Measurements from ENCODE around the gene LIPF.
A peak's percentile ranks its signal among the peaks of the same experiment; 100 is the strongest.
"Not testable (repeated sequence)": the region's sequence is repeated elsewhere in the genome, so short reads cannot be mapped to it uniquely, and the experiment has no call there.

LIPF gene

DNA sequence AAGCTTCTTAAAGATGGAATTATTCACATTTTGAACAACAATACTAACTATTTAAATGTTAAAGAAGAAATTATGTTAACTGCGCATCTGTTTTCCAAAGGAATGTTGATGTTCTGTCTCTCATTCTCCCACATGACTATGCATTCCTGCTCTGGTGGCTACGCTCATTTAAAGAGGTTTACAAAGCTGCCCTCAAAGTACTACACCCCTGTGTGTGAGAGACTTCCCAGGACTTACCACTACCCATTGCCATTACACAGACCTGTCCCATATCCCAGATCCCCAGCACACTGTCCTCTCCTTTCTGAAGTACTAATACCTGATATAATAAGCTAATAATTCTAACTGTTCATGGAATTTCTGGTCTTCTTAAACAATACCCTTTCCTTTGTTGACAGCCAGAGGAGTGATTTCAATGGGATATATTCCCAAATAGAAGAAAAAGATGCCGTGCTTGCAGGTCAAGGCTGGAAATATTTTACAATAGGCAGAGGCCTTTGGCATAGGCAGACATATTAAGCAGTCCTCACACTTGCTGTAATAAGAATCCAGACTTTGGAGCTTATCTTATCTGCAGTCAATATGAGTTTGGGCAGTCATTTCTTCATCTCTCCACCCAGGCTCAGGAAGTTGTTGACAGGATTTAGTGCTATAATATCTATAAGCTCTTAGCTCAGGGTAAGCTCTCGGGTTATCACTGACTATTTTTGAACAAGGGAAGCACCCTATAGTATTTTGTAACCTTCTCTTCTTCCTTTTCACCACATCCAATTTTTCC, 12.2 kb downstream of the LIPF start:
- DNase-seq (ENCODE audit: low spot score) = no peak

DNA sequence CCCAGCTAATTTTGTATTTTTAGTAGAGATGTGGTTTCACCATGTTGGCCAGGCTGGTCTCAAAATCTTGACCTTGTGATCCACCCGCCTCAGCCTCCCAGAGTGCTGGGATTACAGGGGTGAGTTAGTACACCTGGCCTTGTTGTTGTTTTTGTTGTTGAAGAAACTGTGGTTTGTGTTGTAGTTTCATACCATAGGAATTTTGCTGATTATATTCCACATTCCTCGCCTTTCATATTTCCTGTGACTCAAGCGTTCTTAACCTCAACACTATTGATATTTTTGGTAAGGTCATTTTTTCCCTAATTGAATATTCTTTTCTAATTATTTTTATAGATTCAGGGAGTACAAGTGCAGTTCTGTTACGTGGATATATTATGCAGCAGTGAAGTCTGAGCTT, 16.7 kb downstream of the LIPF start:
- no peak for DNase-seq (ENCODE audit: low spot score)

DNA sequence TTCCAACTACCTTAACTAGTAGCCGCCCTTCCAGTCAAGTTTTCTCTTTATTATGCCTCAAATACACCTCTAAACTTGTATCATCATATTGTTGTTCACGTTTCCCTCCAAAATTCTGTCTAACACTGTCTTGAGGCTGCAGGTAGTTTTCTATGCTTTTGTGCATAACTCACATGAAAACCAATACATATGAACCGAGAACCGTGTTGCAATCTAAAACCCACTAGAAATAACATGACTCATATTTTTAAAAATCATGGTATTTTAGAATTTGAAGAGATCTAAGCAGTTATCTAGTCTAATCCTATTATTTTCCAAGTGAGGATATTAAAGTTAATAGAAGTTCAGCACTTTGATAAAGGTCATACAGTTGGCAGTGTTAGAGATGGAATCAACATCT, 18.2 kb downstream of the LIPF start:
- DNase-seq (ENCODE audit: low spot score) = no peak

DNA sequence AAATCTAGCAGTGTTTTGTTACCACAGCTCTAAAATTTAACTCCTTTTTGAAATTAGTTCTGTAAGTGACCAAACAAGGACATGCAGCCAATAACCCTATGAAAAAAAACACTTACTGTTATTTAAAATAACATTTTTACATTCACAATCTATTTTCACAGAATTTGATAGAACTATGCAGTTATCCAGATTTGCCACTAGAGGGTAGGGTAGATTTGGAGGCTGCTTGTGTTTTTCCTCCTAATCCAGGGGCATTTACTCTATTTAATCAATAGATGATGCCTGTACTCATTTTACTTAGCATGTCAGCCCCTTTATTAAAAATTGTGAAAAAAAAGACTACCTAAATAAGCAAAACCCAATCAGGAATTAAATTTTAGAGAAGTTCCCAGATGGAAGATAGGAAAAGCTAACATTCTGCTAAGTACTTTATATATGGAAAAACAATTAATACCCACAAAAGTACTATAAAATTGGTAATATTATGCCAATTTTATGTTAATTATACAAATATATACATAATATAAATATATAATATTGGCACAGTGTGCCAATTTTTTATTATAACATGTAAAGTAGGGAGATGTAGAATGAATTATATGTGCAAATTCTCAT, 23.7 kb downstream of the LIPF start:
- DNase-seq (ENCODE audit: low spot score) = no peak

DNA sequence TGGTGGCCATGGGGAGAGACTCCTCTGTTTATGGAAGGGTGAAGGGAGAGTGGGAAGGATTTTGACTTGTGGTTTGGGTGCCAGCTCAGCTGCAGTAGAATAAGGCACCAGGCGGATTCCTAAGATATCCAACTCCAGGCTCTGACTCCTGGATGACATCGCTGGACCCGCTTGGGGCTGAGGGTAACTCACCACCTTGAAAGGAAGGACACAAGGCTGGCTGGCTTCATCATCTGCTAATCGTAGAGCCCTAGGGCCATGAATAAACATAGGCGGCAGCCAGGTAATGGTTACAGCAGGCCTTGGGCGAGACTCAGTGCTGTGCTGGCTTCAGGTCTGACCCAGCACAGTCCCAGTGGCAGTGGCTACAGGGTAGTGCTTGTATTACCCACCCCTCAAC, 25.1 kb downstream of the LIPF start:
- DNase-seq (ENCODE audit: low spot score) = no peak

DNA sequence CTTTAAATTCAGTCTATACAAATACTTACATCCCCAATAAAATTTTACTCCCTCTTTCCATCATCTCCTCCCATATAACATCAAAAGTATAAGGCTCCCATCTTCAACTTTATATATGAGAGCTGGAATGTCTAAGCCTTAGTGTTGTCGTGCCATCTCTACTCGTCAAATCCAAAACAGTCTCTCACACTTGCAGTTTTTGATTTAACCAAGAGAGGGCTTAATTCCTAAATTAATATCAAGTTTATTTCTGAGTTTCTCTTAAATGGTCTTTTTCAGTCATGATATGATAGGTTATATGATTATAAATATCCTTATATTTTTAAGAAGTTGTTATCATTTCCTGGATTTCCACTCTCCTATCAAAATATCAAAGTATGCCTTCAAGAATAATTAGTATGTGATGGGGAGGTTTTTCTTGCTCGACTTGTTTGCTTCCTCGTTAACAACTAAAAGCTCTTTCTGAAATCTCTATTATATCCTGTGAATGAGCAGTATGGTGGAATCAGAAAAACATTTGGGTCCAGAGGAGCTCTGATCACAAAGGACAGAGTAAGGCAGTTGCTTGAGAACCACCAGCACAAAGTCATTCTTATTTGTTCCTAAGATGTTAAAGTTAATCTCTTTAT, 29.3 kb downstream of the LIPF start:
- DNase-seq (ENCODE audit: low spot score) = no peak

DNA sequence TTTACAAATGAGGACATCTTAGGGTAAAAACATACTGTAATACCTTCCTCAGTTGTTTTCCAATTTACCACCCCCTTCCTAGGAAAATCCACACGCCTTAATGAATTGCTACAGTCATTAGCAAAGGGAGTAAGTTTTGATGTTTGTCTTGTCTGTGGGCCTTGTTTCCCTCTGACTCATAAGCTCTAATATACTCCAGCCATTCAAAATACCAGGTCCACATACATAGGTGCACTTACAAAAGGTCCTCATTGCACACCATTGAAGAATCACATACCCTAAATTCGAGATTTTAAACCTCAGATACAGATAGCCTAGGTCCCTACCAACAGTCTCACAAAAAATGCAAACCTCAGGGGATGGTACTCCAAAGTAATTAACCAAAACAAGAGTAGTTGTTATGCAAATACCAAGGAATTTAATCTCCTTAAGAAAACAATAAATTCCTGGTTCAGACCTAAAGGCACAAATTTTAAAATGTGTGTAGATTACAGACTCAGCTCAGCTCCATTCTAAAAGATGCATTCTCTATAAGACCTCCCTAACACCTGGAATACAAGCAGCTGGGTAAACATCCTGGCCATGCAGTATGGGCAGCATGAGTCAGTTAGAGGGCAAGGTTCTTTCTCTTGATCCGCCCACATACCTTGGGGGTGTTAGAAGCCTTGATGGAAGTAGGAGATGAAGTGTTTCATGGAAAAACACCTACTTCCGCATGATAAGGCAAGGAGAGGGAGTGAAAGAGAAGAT, 38.8 kb downstream of the LIPF start:
- DNase-seq (ENCODE audit: low spot score) = no peak

DNA sequence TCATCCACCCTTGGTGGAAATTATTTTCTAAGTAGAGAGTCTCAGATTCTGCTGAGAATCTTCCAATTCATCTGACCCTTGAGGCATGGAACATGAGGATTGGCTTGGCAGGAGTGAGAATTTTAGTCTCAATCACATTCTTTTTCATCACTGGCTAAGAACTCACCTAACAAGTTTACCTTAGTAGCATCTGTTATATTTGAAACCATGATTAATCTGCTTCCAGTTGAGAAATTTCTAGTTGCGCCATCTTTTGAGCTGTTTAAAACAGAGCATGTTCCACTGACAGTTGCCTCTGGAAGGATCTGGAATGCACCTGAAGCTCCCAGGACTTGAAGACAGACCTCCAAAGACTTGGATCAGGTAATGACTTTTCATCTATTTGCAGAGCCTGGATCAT, 41.7 kb downstream of the LIPF start, which contains the start of gene LIPK:
LIPK (plus strand) TSS at position 292 of the 400 bp plus-strand sequence. CDS start 18,295 bp downstream, outside the sequence.
- no peak for DNase-seq (ENCODE audit: low spot score)

DNA sequence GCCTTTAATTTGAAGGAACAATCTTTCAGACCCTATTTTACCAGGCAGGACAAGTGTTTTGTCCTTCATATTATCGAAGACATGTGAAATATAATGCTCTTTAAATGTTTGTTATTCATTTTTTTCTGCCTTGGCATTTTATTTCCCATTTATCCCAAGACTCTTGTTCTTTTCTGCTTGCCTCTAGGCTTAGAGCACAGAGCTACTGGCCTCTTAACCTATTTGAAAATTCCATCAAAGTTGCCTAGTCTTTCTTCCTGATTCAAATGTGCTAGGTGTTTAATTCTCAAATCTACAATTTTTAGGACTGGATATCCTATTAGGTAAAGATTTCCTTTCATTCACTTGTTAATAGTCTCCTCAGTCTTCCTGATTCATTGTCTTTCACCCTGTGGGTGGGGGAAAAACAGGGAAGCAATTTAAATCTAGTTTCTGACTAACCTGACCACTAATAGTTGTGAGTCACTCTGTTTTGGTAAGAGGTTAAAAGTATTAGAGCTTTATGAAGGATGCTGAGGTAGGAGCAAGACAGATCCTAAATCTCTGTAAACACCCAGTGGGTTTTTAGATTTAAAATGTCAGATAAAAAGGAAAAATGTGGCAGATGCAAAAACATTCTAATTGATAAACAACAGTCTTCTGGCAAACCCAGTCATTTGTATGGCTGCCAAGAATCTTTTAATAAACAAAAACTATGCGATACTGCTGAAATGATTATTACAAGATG, 43.4 kb downstream of the LIPF start:
- DNase-seq (ENCODE audit: low spot score) = no peak

DNA sequence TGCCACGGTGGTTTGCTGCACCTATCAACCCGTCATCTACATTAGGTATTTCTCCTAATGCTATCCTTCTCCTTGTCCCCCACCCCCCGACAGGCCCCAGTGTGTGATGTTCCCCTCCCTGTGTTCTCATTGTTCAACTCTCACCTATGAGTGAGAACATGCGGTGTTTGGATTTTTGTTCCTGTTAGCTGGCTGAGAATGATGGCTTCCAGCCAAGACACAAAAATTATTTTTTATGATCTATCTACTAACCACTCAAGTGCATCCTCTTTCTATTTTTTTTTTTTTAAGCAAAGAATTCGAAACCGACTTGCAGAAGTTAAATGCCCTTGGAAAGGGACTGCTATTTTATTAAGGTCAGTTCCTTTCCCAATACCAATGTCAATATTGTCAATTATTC, 45.1 kb downstream of the LIPF start:
- DNase-seq (ENCODE audit: low spot score) = not testable (repeated sequence)

DNA sequence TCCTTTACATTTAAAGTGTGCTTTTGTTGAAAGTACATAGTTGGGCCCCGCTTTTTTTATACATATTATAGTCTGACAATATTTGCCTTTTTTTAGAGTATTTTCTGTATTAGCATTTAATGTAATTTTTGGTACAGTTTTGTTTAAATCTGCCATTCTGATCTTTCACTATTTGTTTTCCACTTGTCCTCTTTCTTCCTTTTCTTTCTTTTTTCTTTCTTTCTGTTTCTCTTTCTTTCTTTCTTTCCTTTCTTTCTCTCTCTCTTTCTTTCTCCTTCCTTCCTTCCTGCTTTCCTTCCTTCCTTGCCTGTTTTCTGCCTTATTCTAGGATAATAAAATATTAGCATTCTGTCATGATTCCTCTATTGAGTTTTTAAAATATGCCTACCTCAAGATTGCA, 51.3 kb downstream of the LIPF start:
- no peak for DNase-seq (ENCODE audit: low spot score)

DNA sequence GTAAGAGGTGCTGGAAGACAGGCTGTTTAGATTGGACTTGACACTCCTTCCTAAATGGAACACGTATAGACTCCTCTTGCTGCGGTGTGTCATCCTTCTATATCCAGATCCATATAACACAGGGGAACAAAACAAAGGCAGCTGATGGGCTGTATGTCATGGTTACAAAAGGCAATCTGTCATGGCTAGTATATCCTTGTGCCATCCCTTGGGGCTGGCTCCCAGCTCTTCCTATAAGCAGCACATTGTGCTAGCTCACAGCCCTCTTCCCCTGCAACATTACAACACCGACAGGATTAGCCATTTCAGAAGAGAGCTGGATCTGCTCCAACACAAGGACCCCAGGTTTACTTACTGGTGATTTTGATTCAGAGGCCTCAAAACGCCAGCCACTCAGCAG, 57.1 kb downstream of the LIPF start:
- DNase-seq (ENCODE audit: low spot score) = no peak

DNA sequence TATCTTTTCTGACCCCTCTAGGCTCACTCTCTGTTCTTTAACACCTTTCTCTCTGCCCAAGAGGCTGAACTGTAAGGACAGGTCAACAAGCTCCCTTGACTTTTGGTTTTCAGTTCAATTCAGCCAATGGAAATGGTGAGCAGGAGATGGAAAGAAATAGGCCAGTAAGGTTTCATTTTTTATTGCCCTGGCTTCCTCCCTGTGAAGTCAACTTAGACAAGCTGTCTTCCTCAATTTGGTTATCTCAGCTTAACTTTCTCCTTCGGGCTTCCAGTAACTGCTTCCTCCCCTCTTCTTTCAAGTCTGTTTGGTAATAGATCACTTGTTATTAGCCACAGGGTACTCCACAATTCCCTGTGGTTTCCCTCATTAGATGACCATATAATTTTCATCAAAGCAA, 61.6 kb downstream of the LIPF start:
- DNase-seq (ENCODE audit: low spot score) = no peak

DNA sequence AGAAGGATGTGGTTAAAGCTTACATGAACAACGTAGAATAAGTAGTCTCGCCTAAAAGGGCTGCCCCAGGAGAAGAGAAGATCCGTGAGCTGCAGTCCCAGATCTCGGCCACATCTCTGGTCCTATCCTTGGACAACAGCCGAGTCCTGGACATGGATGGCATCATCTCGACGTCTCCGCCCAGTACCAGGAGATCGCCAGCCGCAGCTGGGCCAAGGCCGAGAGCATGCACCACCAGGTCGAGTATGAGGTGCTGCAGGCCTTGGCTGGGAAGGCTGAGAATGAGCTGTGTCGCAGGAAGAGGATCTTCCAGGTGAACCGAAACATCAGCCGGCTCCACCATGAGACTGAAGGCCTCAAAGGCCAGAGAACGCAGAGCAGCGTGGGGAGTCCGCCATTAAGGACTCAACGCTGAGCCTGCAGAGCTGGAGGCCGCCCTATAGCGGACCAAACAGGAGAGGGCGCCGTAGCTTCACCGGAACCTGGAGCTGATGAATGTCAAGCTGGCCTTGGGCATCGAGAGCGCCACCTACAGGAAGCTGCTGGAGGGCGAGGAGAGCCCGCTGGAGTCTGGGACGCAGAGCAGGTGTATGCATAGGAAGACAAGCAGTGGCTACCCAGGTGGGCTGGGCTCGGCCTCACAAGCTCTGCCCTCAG, 64.0 kb downstream of the LIPF start:
- DNase-seq (ENCODE audit: low spot score) = peak; percentile 7
